HG02588 (cell line): ENCODE results near the gene LRP2BP.

ENCODE experiments used
- ATAC-seq: cut with Tn5 transposase; IDR thresholded peaks from one replicate; pipeline ENCODE4 v1.9.1; 2021; ENCODE audit warnings: mild to moderate bottlenecking, moderate library complexity; ENCODE audit not compliant: unreplicated experiment

LRP2BP gene

DNA sequence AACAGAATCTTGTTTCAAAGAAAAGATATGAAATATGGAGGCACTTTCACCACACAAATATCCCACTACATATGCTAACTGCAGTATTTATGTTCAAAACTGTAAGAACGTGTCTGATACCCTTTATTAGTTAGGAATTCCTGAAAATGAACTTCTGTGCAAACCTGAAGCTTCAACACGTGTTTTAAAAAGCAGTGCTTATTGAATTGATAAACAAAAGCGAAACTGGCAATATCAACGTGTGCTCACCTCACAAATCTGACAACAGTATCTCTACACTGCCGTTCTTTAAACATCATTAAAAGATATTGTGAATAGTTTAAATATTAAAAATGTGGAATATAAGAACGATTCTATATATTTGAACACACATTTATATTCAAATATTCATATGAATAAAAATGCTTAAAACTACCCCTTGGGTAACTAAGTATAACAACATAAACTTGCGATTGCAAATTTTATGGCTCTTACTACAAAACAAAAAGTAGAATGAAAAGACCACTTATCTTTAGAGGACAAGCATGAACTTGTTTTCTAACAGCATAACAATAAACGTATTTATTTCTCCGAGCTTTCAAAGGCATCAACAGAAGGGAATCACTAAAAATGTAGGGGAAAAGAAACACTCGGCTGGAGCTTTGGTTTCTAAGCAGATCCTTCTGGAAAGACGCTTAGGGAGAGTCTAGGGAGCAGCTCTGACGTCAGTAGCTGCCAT lies at the start of gene LRP2BP:
TSS of gene LRP2BP (minus strand) at position 687 of the 718 bp plus-strand sequence. CDS start 17,738 bp downstream, outside the sequence.
- no peak for ATAC-seq

DNA sequence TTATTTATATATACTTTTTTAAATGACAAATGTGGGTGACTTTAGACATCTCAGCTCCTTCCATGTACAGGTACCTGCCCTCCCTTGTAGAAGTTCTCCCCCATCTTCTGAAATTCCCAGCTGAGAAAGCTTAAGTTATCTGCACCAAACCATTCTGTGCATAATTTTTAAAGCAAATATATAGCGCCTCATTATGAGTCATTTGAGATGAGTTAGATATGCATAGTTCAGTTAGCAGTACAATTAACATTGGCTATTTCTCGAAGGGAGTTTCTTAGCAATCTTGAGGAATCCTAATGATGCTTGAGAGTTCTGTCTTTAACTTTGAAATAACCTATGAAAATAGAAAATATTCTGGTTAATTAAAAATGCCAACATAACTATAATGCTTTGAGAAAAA lies 49.5 kb upstream of the LRP2BP start:
- no peak for ATAC-seq

GRCh38 chr4:185441479-185441878 lies 45.8 kb upstream of the LRP2BP start:
- no peak for ATAC-seq

- no peak for ATAC-seq
Observed at GRCh38 chr4:185437809-185438208, 42.1 kb upstream of the LRP2BP start.

DNA sequence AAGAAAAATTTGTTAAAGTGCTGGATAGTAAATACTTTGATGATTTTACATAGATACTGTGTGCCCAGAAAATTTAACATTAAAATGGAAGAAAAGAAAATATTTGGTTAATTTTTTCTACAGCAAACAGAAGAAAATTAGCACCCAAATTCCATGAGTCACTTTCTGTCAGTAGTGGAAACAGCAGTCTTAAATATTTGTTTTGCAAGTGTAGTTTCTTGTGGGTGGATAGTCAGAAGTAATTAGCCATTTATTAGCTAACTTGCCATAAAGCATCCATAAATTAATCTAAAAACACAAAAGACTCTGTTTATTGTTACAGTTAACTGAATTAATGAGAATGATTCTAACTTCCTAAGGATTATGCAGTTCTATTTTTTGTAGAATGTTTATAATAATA lies 39.7 kb upstream of the LRP2BP start:
- ATAC-seq, result no peak

GRCh38 chr4:185429660-185430059 lies 33.9 kb upstream of the LRP2BP start:
- ATAC-seq, result no peak

GRCh38 chr4:185426960-185427688 lies 31.4 kb upstream of the LRP2BP start:
- no peak for ATAC-seq

- ATAC-seq, result peak; percentile 93
Observed at GRCh38 chr4:185425647-185426352, 30.1 kb upstream of the LRP2BP start, which contains the start of gene UFSP2. Gene UFSP2 (minus strand): TSS chr4:185425964. CDS start chr4:185425868, 96 bp downstream.

GRCh38 chr4:185424905-185425646 lies 29.4 kb upstream of the LRP2BP start:
- peak; percentile 4 for ATAC-seq

DNA sequence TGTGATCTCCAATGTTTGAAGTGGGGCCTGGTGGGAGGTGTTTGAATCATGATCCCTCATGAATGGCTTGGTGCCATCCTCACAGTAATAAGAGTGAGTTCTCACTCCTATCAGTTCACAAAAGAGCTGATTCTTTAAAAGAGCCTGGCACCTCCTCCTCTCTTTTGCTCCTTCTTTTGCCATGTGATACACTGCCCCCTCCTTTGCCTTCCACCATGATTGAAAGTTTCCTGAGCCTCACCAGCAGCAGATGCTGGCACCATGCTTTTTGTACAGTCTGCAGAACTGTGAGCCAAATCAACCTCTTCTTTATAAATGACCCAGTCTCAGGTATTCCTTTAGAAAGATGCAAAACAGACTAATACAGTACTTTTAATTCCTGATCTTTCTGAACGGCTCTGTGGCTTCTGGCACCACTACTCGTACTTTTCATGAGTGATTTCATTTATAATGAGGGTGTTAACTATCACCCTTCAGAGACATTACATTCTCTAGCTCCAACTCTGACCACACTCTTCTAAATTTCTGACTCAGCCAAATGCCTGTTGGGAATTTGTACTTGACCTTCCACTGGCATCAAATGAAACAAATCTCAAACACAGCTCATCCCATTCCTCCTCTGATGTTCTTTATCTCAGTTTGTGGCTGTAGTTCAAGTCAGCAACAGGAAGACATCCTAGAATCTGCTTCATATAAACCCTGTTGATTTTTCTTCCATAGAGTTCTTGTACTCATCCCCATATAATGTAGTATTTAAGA lies 25.8 kb upstream of the LRP2BP start:
- no peak for ATAC-seq

GRCh38 chr4:185416955-185417354 lies 21.2 kb upstream of the LRP2BP start:
- ATAC-seq, result no peak

DNA sequence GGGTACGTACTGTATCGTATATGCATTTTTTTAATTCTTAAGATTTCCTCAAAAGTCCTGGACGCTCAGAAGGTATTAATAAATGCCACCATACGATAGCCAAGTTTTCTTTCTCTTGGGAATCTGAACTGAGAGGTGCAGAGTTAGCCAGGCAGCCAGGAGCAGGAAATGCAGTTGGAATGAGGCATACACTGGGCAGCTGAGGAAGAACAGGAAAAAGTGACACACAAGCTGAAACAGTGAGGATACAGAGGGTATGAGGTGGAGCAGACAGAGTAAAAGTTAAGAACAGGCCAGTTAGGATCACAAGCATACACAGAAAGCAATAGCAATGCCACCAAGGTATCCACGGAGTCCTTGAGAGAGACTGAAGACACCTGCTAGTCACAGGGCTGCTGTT lies 16.7 kb upstream of the LRP2BP start:
- no peak for ATAC-seq

GRCh38 chr4:185411849-185412248 lies 16.1 kb upstream of the LRP2BP start:
- ATAC-seq, result no peak

GRCh38 chr4:185408432-185408831 lies 12.7 kb upstream of the LRP2BP start:
- no peak for ATAC-seq

GRCh38 chr4:185405296-185405999 lies 9.7 kb upstream of the LRP2BP start:
- peak; percentile 73 for ATAC-seq

DNA sequence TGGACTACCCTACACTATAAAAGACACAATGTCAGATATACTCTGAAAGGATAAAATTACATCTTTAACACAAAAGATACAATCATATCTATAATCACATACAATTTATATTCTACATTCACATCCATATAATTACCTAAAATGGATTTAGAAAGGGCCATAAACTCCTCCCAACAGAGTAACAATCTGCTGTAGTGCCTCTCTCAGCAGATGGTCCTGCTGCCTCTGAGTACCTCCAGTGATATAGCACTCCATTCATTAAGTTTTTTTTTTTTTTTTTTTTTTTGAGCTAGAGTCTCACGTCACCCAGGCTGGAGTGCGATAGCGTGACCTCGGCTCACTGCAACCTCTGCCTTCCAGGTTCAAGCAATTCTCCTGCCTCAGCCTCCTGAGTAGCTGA lies 8.3 kb upstream of the LRP2BP start:
- ATAC-seq, result no peak

DNA sequence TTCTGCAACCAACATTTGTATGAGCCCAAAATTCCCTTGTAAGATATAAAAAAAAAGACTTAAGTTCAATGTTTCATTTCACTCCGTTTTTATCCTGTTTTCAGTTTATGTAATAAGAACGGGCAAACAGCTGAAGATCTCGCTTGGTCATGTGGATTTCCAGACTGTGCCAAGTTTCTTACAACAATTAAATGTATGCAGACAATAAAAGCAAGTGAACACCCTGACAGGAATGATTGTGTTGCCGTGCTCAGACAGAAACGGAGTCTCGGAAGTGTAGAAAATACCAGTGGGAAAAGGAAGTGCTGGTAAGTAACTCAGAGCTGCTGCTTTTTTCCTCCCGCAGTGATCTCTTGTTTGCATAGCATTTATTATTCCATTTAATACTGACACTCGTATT lies 3.7 kb upstream of the LRP2BP start:
- ATAC-seq, result no peak

DNA sequence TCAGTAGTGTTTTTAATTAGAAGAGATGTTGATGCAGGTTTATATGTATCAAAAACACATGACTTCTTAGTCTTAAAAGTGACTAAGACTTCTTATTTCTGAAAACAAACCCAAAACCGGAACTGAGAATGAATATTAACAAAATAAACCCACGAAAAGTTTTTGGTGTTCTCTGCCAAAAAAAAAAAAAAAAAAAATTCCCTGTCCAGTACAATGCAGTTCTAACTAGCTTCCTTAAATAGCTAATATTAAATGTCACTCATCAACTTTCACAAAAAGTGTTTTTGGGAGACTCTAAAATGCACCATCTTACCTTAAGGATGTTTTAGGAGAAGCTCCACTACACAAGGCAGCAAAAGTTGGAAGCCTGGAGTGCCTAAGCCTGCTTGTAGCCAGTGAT lies 2.9 kb upstream of the LRP2BP start:
- no peak for ATAC-seq

DNA sequence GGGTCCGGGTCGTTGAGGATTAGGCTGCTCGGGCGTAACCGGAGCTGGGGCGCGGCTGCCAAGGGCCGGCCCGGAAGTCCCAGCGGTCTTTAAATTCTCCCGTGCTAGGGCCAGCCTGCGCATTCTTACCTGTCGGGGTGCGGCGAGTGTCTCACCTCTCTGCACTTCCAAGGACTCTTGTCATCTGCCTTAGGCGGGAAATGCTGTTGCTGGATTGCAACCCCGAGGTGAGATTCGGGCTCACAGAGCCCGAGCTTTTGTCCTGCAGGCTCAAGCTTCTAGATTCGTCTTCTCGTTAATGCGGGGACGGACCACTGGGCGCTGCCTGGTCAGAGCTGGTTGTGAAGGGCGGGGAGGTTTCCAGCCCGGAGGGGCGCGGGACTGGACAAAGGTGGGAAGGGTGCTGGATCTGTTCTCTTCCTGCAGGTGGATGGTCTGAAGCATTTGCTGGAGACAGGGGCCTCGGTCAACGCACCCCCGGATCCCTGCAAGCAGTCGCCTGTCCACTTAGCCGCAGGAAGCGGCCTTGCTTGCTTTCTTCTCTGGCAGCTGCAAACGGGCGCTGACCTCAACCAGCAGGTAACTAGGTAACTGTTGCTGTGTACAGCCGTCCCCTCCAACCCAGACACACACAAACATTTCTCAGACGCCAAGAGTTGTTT lies 1.1 kb upstream of the LRP2BP start, which contains the start of gene ANKRD37:
TSS of gene ANKRD37 (plus strand) at position 118 of the 662 bp plus-strand sequence. CDS start at position 201, 83 bp downstream.
- ATAC-seq, result peak; percentile 0
